ENCODE results near the gene POPDC3. TPM values are rescaled to one million over a fixed set of nuclear protein-coding genes. Genes with fewer than 3 reads are reported as not detected.

The POPDC3 gene
- total RNA-seq, 1 experiment from 2014 or later = 5.7 TPM

DNA sequence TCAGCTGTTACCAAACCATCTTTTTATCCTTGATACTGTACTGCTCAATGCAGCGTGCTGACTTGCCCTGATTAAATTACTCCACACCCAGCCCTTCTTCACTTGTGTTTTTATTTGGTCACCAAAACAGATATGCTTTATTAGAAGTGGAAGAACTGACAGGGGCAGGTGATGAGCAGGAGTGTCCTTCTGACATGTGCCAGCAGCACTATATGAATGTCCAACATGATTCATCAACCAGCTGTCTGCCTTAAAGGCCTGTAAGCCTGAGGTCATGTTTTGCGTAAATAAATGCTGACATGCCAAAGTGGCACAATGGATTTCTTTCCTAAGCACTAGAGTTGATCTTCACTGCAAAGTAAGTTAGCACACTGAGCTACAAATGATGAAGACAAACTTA is 15.4 kb downstream of the POPDC3 start:
- no CpG with 5 or more reads among the region's 2 CpGs for WGBS (ENCODE audit: extremely low coverage, insufficient read length, low lambda C conversion rate)
- H3K4me1 Mint-ChIP-seq = peaks cover 3 to 5% of the 10 kb centered on the region in 2 experiments; a peak in 3 of 4 replicates
- Histone ChIP-seq H4K20me1 (ENCODE audit: control insufficient read depth, insufficient read depth, insufficient read length) (no peaks in the 10 kb centered on the region), H4K5ac (ENCODE audit: insufficient read length, low read depth, low read length) (no peak overlapping the region), H4K91ac (ENCODE audit: insufficient read length, low read depth, low read length) (no peak overlapping the region), H2BK12ac (ENCODE audit: insufficient read length, low read depth, low read length) (no peak overlapping the region), H2AFZ (ENCODE audit: low read length) (no peak overlapping the region), H2AK5ac (ENCODE audit: insufficient read length, low read length) (no peak overlapping the region), H3K9ac (ENCODE audit: extremely low read depth, insufficient read length, low read length) (no peak overlapping the region), H3K23me2 (ENCODE audit: insufficient read length, low read depth, low read length, poor library complexity, severe bottlenecking) (no peaks in the 10 kb centered on the region), H3K27me3 (ENCODE audit: insufficient read depth, low read length) (no peaks in the 10 kb centered on the region), H2BK120ac (ENCODE audit: low read depth, low read length, poor library complexity, severe bottlenecking) (no peak overlapping the region), H3K79me2 (ENCODE audit: insufficient read depth, low read length) (no peaks in the 10 kb centered on the region), H3K14ac (ENCODE audit: insufficient read depth, low read length) (no peak overlapping the region), H3K18ac (ENCODE audit: insufficient read length, low read depth, low read length) (no peak overlapping the region), H3K79me1 (ENCODE audit: insufficient read depth, low read depth, low read length, poor library complexity, severe bottlenecking) (no peaks in the 10 kb centered on the region), H3K4me2 (ENCODE audit: insufficient read depth, insufficient read length, low read length) (no peak overlapping the region), H3K23ac (ENCODE audit: insufficient read length, low read depth, low read length) (no peak overlapping the region), H2BK15ac (ENCODE audit: low read depth, low read length) (no peak overlapping the region), H3K56ac (ENCODE audit: insufficient read length, low read depth, low read length) (no peak overlapping the region), H3K9me3 (ENCODE audit: control insufficient read depth, low read depth, low read length) (no peaks in the 10 kb centered on the region), H3K4ac (ENCODE audit: low read depth, low read length) (no peak overlapping the region), H3T11ph (ENCODE audit: low read length) (no peak overlapping the region), H3K27ac (ENCODE audit: insufficient read length, low read depth, low read length) (no peak overlapping the region), H2BK20ac (ENCODE audit: low read depth, low read length, poor library complexity, severe bottlenecking) (no peak overlapping the region), H4K8ac (replicated peaks; ENCODE audit: insufficient read length, low read depth, low read length) (no peak overlapping the region), H2BK5ac (ENCODE audit: insufficient read length, low read length) (no peak overlapping the region), H3K4me1 (ENCODE audit: insufficient read depth, low read length) (peaks cover 3% of the 10 kb centered on the region; the same call in 1 of the 2 replicates)
- no peak overlapping the region for H3K4me3 Mint-ChIP-seq
- no peaks in the 10 kb centered on the region for H3K27me3 Mint-ChIP-seq (ENCODE audit: low read depth)
- no peaks in the 10 kb centered on the region for H3K9me3 Mint-ChIP-seq
- TF ChIP-seq, protein P1, sequence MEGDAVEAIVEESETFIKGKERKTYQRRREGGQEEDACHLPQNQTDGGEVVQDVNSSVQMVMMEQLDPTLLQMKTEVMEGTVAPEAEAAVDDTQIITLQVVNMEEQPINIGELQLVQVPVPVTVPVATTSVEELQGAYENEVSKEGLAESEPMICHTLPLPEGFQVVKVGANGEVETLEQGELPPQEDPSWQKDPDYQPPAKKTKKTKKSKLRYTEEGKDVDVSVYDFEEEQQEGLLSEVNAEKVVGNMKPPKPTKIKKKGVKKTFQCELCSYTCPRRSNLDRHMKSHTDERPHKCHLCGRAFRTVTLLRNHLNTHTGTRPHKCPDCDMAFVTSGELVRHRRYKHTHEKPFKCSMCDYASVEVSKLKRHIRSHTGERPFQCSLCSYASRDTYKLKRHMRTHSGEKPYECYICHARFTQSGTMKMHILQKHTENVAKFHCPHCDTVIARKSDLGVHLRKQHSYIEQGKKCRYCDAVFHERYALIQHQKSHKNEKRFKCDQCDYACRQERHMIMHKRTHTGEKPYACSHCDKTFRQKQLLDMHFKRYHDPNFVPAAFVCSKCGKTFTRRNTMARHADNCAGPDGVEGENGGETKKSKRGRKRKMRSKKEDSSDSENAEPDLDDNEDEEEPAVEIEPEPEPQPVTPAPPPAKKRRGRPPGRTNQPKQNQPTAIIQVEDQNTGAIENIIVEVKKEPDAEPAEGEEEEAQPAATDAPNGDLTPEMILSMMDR (conservative IDR thresholded peaks at IDR 0.05) = no peak
- no peak overlapping the region for H3K27ac Mint-ChIP-seq
- no peak for DNase-seq
- H3K36me3 Mint-ChIP-seq (ENCODE audit: insufficient read depth in 1 of 3, low read depth in 3 of 3) = no peaks in the 10 kb centered on the region
